Ascending aorta (tissue), 2 donors: ENCODE measurements around the gene G6PC1. TPM values are rescaled to one million over a fixed set of nuclear protein-coding genes. Genes with fewer than 3 reads are reported as not detected.
"Not testable (repeated sequence)": the region's sequence is repeated elsewhere in the genome, so short reads cannot be mapped to it uniquely, and the experiment has no call there.

Experiments
- DNase-seq, 2 donors: peaks; one replicate each; pipeline ENCODE4 v3.0.0-alpha.2; 2019; ENCODE audit warnings: low spot score in 2 of 2
- H3K27ac ChIP-seq, 2 donors: fragments of 200-600 bp; sonication (generic); one replicate each; pipeline ENCODE4 v1.5.1; 2016 to 2017; ENCODE audit warnings: mild to moderate bottlenecking in 1 of 2
- H3K27me3 ChIP-seq: fragments of 200-600 bp; sonication (generic); one replicate; pipeline ENCODE4 v1.5.1; 2017
- H3K36me3 ChIP-seq, 2 donors: fragments of 200-600 bp; sonication (generic); one replicate each; pipeline ENCODE4 v1.5.1; 2016
- H3K4me1 ChIP-seq, 2 donors: fragments of 200-600 bp; sonication (generic); one replicate each; pipeline ENCODE4 v1.5.1; 2016 to 2017; ENCODE audit warnings: mild to moderate bottlenecking in 1 of 2
- H3K4me3 ChIP-seq, 2 donors: fragments of 200-600 bp; sonication (generic); one replicate each; pipeline ENCODE4 v1.5.1; 2016 to 2017; ENCODE audit warnings: mild to moderate bottlenecking in 1 of 2
- H3K9me3 ChIP-seq, 2 donors: fragments of 200-600 bp; sonication (generic); one replicate each; pipeline ENCODE4 v1.5.1; 2016
- intact Hi-C: fragments of 100-400 bp; cut with DNase I; formaldehyde crosslinking; loops from one replicate; pipeline ENCODE4 v1.15.1; 2023
- total RNA-seq: library from RNA; depleted of rRNA; stranded (reverse); fragments of >200 nt; gene quantifications from one replicate; pipeline ENCODE4 v1.1.0, GENCODE V29; 2016
- TF ChIP-seq, protein P1 (sequence below), 3 experiments: fragments of 200-600 bp in 2 of 3; fragments of 450-650 bp in 1 of 3; sonication (generic) in 2 of 3; IDR thresholded peaks; one replicate each; pipeline ENCODE4 v1.5.1; 2016 to 2019; ENCODE audit warnings: antibody characterized with exemption in 3 of 3, mild to moderate bottlenecking in 1 of 3, moderate library complexity in 1 of 3

G6PC1 gene
- total RNA-seq, 1 donor from 2014 or later, result not detected

DNA sequence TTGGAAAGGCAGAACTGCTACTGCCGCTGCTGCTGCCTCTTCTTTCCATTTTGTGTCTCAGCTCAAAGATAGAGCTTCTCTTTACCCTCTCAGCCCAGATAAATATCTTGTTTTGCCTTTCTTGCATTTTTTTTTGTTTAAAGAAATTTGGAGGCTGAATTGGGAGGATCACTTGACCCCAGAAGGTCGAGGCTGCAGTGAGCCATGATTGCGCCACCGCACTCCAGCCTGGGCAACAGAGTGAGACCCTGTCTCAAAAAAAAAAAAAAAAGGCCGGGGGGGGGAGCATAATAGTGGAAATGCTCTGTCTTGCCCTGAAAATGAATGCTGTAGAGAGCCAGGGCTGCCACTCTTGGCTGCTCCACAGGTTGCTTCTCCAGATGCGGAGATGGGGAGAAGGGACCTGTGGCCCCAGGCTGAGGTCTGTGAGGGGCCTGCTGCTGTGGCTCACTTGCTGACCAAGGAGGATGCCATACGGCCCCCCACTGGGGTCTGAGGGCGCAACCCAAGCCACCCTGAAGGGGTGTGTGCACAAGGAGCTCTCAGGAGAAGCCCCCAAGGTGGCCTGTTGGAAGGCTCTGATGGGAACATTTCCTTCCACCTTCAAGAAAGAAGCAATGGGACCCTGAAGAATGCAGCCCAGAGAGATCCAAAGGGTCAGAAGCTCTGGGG lies 21.5 kb upstream of the G6PC1 start:
- DNase-seq, result no peak
- Histone ChIP-seq H3K36me3 (no peaks in the 10 kb centered on the region), H3K27ac (no peak overlapping the region), H3K9me3 (no peaks in the 10 kb centered on the region), H3K4me3 (no peak overlapping the region), H3K27me3 (no peaks in the 10 kb centered on the region), H3K4me1 (no peaks in the 10 kb centered on the region)
- intact Hi-C loops, result no loop called here
- TF ChIP-seq, protein P1, sequence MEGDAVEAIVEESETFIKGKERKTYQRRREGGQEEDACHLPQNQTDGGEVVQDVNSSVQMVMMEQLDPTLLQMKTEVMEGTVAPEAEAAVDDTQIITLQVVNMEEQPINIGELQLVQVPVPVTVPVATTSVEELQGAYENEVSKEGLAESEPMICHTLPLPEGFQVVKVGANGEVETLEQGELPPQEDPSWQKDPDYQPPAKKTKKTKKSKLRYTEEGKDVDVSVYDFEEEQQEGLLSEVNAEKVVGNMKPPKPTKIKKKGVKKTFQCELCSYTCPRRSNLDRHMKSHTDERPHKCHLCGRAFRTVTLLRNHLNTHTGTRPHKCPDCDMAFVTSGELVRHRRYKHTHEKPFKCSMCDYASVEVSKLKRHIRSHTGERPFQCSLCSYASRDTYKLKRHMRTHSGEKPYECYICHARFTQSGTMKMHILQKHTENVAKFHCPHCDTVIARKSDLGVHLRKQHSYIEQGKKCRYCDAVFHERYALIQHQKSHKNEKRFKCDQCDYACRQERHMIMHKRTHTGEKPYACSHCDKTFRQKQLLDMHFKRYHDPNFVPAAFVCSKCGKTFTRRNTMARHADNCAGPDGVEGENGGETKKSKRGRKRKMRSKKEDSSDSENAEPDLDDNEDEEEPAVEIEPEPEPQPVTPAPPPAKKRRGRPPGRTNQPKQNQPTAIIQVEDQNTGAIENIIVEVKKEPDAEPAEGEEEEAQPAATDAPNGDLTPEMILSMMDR (IDR thresholded peaks at IDR 0.05), result no peak

DNA sequence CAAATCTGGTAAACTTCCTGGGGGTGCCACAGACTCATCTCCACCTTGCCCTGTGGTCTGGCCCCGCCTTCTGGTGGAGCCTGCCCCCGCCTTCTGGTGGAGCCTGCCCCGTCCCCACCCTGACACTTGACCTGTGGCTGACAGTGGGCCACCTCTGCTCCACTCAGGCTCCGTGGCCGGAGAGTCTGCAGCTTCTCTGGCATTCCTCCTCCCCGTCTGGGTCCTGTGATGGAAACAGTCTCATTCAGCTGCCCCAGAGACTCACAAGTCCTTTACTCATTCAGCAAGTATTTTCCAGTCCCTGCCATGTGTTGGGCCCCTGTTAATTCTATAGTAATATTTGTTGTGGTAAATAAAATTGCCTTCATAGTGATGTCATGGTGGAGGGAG lies 21.0 kb upstream of the G6PC1 start:
- Histone ChIP-seq H3K4me1 (no peaks in the 10 kb centered on the region), H3K27ac (no peak overlapping the region), H3K36me3 (no peaks in the 10 kb centered on the region), H3K27me3 (no peaks in the 10 kb centered on the region), H3K4me3 (no peak overlapping the region), H3K9me3 (no peaks in the 10 kb centered on the region)
- TF ChIP-seq, protein P1 (IDR thresholded peaks at IDR 0.05), result no peak
- no peak for DNase-seq
- intact Hi-C loops, result no loop called here

DNA sequence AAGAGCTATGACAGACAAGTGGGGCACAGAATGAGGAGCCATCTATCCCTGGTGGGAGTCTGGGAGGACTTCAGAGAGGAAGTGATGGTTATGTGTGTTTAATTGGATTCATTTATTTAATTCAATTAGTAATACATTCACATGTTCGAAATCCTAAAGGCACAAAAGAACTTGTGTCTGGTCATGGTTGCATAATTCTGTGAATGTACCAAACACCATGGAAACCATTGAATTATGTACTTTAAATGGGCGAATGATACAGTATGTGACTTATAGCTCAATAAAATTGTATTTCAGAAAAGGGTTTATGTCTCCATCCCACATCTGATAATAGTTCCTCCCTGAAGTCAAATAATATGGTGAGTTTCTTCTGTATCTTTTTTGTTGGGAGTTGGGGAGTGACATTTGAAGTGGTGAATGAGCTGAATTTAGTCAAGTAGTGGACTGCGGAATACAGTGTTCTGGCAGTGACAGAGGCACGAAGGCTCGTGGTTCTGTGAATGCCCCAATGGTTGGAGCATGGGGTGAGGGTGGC lies 19.8 kb upstream of the G6PC1 start:
- Histone ChIP-seq H3K9me3 (no peaks in the 10 kb centered on the region), H3K4me3 (no peak overlapping the region), H3K4me1 (no peaks in the 10 kb centered on the region), H3K36me3 (no peaks in the 10 kb centered on the region), H3K27ac (no peak overlapping the region), H3K27me3 (no peaks in the 10 kb centered on the region)
- TF ChIP-seq, protein P1 (IDR thresholded peaks at IDR 0.05), result no peak
- DNase-seq, result no peak
- intact Hi-C loops, result no loop called here

DNA sequence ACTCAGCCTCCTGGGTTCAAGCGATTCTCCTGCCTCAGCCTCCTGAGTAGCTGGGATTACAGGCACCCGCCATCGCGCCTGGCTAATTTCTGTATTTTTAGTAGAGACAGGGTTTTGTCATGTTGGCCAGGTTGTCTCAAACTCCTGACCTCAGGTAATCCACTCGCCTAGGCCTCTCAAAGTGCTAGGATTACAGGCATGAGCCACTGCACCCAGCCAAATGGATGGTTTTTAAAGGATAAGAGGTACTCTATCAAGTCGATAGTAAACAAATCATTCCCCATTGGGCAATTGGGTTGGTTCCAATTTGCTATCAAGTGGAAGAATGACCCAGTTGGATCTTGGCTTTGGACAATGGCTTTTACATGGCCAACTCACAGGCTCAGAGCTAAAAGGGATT lies 18.9 kb upstream of the G6PC1 start:
- H3K27me3 ChIP-seq, H3K9me3 ChIP-seq, H3K4me3 ChIP-seq, intact Hi-C loops, DNase-seq, H3K27ac ChIP-seq, H3K4me1 ChIP-seq, H3K36me3 ChIP-seq: not testable (repeated sequence)

DNA sequence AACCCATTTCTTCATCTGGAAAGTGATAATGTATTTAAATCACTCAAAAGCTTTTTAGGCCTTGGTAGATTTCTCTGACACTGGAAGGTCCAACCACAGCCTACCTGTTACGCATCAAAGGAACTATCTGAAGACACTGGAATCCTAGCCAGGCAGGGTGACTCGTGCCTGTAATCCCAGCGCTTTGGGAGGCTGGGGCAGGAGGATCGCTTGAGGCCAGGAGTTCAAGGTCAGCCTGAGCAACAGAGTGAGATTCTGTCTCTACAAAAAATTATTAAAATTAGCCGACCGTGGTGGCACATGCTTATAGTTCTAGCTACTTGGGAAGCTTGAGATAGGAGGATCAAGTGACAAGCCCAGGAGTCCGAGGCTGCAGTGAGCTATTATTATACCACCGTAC lies 18.4 kb upstream of the G6PC1 start:
- intact Hi-C loops, result no loop called here
- no peaks in the 10 kb centered on the region for H3K36me3 ChIP-seq
- no peak for DNase-seq
- no peak overlapping the region for H3K4me3 ChIP-seq
- no peaks in the 10 kb centered on the region for H3K27me3 ChIP-seq
- TF ChIP-seq, protein P1 (IDR thresholded peaks at IDR 0.05), result no peak
- no peaks in the 10 kb centered on the region for H3K4me1 ChIP-seq
- H3K27ac ChIP-seq, result no peak overlapping the region
- H3K9me3 ChIP-seq, result no peaks in the 10 kb centered on the region

DNA sequence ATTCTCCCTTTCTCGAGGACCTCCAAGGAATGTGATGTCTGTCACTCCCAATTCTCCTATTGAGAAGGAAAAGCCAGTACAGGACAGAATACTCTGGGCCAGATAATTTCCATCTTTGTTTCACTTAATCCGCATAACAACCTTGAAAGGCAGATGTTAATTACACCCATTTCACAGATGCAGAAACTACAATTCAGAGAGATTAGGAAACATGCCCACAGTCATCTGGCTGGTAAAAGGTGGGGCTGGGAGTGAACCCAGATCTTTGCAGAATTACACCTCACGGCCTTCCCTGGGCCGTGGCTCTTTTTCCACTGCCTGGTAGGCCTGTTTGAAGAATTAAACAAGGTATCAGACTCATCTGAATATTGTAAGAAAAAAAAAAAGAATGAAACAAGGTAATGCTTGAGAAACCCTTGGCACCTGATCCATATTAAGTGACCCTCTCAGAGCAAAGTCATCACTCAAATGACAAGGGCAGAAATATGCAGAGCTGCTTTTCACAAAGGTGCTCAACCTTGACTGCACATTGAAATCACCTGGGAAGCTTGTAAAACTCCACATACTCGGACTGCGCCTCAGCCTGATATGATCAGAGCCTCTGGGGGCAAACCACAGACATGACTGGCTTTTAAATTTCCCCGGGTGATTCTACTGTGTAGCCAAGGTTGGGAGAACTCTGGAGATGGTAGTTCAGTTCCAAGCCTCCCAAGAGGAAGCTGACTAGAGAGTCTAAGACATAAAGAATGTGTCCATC lies 16.6 kb upstream of the G6PC1 start:
- H3K27me3 ChIP-seq, result no peaks in the 10 kb centered on the region
- H3K27ac ChIP-seq, result no peak overlapping the region
- intact Hi-C loops, result no loop called here
- TF ChIP-seq, protein P1 (IDR thresholded peaks at IDR 0.05), result no peak
- DNase-seq, result no peak
- no peaks in the 10 kb centered on the region for H3K36me3 ChIP-seq
- no peaks in the 10 kb centered on the region for H3K4me1 ChIP-seq
- H3K4me3 ChIP-seq, result no peak overlapping the region
- H3K9me3 ChIP-seq, result no peaks in the 10 kb centered on the region

DNA sequence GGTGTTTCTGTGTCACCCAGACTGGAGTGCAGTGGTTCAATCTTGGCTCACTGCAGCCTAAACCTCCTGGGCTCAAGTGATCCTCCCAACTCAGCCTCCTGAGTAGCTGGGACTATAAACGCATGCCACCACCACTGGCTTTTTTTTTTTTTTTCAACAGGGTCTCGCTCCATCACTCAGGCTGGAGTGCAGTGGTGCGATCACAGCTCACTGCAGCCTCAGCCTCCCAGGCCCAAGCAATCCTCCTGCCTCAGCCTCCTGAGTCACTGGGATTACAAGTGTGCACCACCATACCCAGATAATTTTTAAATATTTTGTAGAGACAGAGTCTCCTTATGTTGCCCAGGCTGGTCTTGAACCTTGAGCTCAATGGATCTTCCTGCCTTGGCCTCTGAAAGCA lies 14.8 kb upstream of the G6PC1 start:
- DNase-seq, intact Hi-C loops, H3K4me3 ChIP-seq, H3K9me3 ChIP-seq, H3K4me1 ChIP-seq, H3K27me3 ChIP-seq, H3K36me3 ChIP-seq, H3K27ac ChIP-seq: not testable (repeated sequence)
